ENCODE data around the gene SIGLEC5. TPM values are rescaled to one million over a fixed set of nuclear protein-coding genes. Genes with fewer than 3 reads are reported as not detected.

Gene SIGLEC5
- polyA plus RNA-seq, 1 experiment: not detected

- H3K27ac ChIP-seq (ENCODE audit: low read depth, low read length): no peak overlapping the region
- POLR2A ChIA-PET: no interaction called here
- no peak for TF ChIP-seq CTCF (IDR thresholded peaks at IDR 0.05; ENCODE audit: low read depth, low read length)
- no peaks in the 10 kb centered on the region for H3K27me3 ChIP-seq (ENCODE audit: control insufficient read depth, insufficient read depth, low read length)
- no peak for DNase-seq (ENCODE audit: low read depth, low spot score)
- CTCF ChIA-PET: interaction anchor here (0.7 kb wide), 1 partner anchor 965 kb away, joined by 4 read pairs; no protein-coding TSS in a partner anchor
- no peak overlapping the region for H3K4me3 ChIP-seq (ENCODE audit: low read depth, low read length)
- H3K9me3 ChIP-seq (ENCODE audit: control insufficient read depth, insufficient read depth, low read length): no peaks in the 10 kb centered on the region; the same call in 1 of the 2 replicates
Measured at GRCh38 chr19:51576850-51577249, 53.4 kb downstream of the SIGLEC5 start.

- ChIA-PET CTCF (interaction anchor here (1.8 kb wide), 1 partner anchor 84 kb away, joined by 5 read pairs; no protein-coding TSS in a partner anchor), POLR2A (no interaction called here)
- TF ChIP-seq CTCF (IDR thresholded peaks at IDR 0.05; ENCODE audit: low read depth, low read length): no peak
- no peaks in the 10 kb centered on the region; the same call in 1 of the 2 replicates for H3K9me3 ChIP-seq (ENCODE audit: control insufficient read depth, insufficient read depth, low read length)
- peak overlapping the region; percentile 23; the same call in 1 of the 2 replicates for H3K4me3 ChIP-seq (ENCODE audit: low read depth, low read length)
- no peak for DNase-seq (ENCODE audit: low read depth, low spot score)
- peak overlapping the region; percentile 68 for H3K27ac ChIP-seq (ENCODE audit: low read depth, low read length)
- H3K27me3 ChIP-seq (ENCODE audit: control insufficient read depth, insufficient read depth, low read length): no peaks in the 10 kb centered on the region
Measured at GRCh38 chr19:51573331-51573730, 56.9 kb downstream of the SIGLEC5 start.

GRCh38 chr19:51572908-51573307 is 57.3 kb downstream of the SIGLEC5 start:
- Histone ChIP-seq H3K4me3 (ENCODE audit: low read depth, low read length) (peak overlapping the region; percentile 84), H3K27ac (ENCODE audit: low read depth, low read length) (peak overlapping the region; percentile 68)

GRCh38 chr19:51572410-51572809 is 57.8 kb downstream of the SIGLEC5 start:
- H3K9me3 ChIP-seq (ENCODE audit: control insufficient read depth, insufficient read depth, low read length): no peaks in the 10 kb centered on the region
- no peak for DNase-seq (ENCODE audit: low read depth, low spot score)
- no peak for TF ChIP-seq CTCF (IDR thresholded peaks at IDR 0.05; ENCODE audit: low read depth, low read length)
- peak overlapping the region; percentile 3 for H3K27ac ChIP-seq (ENCODE audit: low read depth, low read length)
- H3K4me3 ChIP-seq (ENCODE audit: low read depth, low read length): peak overlapping the region; percentile 84
- ChIA-PET POLR2A (no interaction called here), CTCF (interaction anchor here (0.9 to 1.8 kb wide), 3 partner anchors 57 to 206 kb away, joined by 3 to 6 read pairs (median 5); no protein-coding TSS in a partner anchor)
- H3K27me3 ChIP-seq (ENCODE audit: control insufficient read depth, insufficient read depth, low read length): no peaks in the 10 kb centered on the region

More at GRCh38 chr19:51572908-51573307, 57.3 kb downstream of the SIGLEC5 start:
- H3K27me3 ChIP-seq (ENCODE audit: control insufficient read depth, insufficient read depth, low read length): no peaks in the 10 kb centered on the region
- H3K9me3 ChIP-seq (ENCODE audit: control insufficient read depth, insufficient read depth, low read length): no peaks in the 10 kb centered on the region; the same call in 1 of the 2 replicates
- DNase-seq (ENCODE audit: low read depth, low spot score): peak; percentile 24
- ChIA-PET POLR2A (no interaction called here), CTCF (interaction anchor here (1.8 kb wide), 2 partner anchors 58 to 84 kb away, joined by 5 to 6 read pairs; no protein-coding TSS in a partner anchor)
- no peak for TF ChIP-seq CTCF (IDR thresholded peaks at IDR 0.05; ENCODE audit: low read depth, low read length)

- Histone ChIP-seq H3K9me3 (ENCODE audit: control insufficient read depth, insufficient read depth, low read length) (no peaks in the 10 kb centered on the region), H3K4me3 (ENCODE audit: low read depth, low read length) (peak overlapping the region; percentile 84), H3K27ac (ENCODE audit: low read depth, low read length) (no peak overlapping the region), H3K27me3 (ENCODE audit: control insufficient read depth, insufficient read depth, low read length) (no peaks in the 10 kb centered on the region)
- ChIA-PET POLR2A (interaction anchor here (1.0 to 1.1 kb wide), 3 partner anchors 22 to 232 kb away, joined by 4 to 5 read pairs (median 4); no protein-coding TSS in a partner anchor), CTCF (interaction anchor here (0.9 to 1.8 kb wide), 5 partner anchors 56 to 206 kb away, joined by 3 to 15 read pairs (median 5); no protein-coding TSS in a partner anchor)
- TF ChIP-seq CTCF (IDR thresholded peaks at IDR 0.05; ENCODE audit: low read depth, low read length): no peak
- no peak for DNase-seq (ENCODE audit: low read depth, low spot score)
Measured at GRCh38 chr19:51571599-51571998, 58.6 kb downstream of the SIGLEC5 start.
